SK-N-SH treated with all-trans-retinoic acid at 6 μM for 48 hours (cell line): ENCODE measurements around the gene RAET1L.

ENCODE experiments used
- TOX ChIP-seq: fragments of 250-450 bp; sonication (Bioruptor Pico); IDR thresholded peaks from 2 replicates; pipeline ENCODE4 v1.8.0; 2021; ENCODE audit warnings: mild to moderate bottlenecking, moderate library complexity, borderline replicate concordance
- TF ChIP-seq, protein P1 (sequence below): fragments of 250-450 bp; sonication (Bioruptor Pico); IDR thresholded peaks from 2 replicates; pipeline ENCODE4 v1.5.0; 2020; ENCODE audit warnings: mild to moderate bottlenecking, moderate library complexity

DNA sequence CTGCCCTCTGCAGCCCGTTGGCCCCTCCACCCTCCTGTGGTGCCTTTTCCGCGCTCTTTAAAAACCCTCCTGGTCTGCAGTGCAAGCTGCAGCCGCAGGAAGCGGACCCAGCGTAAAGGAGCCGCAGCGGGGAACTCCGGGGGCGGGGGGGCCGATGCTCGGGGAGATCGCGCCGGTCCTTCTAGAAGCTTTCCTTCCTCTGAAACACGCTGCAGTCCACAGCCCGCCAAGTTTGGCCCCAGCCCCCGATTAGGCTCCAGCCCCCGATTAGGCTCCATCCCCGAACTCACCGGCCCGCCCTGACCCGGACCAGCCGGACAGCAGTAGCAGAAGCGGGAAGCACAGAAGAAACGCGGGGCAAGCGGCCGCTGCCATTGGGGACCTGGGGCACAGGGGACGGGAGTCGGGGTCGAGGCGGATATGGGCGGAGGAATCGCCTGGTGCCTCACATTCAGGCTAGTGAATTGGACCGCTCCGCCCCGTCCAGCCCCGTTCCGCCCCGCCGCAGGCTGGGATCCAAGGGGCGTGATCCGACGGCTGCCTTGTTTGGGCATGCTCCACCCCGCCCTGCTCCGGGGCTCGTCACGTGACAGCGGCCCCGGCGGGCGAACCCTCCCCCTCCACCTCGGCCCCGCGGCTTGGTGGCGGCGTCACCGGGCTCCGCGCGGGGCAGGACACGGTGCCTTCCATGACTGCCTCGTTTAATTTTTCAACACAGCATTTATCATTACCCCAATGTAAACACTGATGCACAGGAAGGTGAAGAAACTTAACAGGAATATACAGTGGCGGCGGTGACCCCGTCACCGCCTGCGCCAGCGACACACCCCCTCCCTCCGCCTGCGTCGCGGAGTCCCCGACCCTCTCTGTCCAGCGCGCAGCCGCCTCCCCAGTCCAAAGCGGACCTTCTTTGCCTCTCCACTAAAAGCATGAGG, 20.3 kb downstream of the RAET1L start:
- TF ChIP-seq, protein P1, sequence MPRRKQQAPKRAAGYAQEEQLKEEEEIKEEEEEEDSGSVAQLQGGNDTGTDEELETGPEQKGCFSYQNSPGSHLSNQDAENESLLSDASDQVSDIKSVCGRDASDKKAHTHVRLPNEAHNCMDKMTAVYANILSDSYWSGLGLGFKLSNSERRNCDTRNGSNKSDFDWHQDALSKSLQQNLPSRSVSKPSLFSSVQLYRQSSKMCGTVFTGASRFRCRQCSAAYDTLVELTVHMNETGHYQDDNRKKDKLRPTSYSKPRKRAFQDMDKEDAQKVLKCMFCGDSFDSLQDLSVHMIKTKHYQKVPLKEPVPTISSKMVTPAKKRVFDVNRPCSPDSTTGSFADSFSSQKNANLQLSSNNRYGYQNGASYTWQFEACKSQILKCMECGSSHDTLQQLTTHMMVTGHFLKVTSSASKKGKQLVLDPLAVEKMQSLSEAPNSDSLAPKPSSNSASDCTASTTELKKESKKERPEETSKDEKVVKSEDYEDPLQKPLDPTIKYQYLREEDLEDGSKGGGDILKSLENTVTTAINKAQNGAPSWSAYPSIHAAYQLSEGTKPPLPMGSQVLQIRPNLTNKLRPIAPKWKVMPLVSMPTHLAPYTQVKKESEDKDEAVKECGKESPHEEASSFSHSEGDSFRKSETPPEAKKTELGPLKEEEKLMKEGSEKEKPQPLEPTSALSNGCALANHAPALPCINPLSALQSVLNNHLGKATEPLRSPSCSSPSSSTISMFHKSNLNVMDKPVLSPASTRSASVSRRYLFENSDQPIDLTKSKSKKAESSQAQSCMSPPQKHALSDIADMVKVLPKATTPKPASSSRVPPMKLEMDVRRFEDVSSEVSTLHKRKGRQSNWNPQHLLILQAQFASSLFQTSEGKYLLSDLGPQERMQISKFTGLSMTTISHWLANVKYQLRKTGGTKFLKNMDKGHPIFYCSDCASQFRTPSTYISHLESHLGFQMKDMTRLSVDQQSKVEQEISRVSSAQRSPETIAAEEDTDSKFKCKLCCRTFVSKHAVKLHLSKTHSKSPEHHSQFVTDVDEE (CRISPR knock-in tag): no peak
- TF ChIP-seq TOX: no peak
